H1 (cell line): ENCODE measurements around the gene MAP2K2. TPM values are rescaled to one million over a fixed set of nuclear protein-coding genes. Genes with fewer than 3 reads are reported as not detected.
A peak's percentile ranks its signal among the peaks of the same experiment; 100 is the strongest.

Experiments used
- BACH1 ChIP-seq: IDR thresholded peaks from 2 replicates; pipeline ENCODE4 v1.6.1; 2012; ENCODE audit warnings: low read length, improper control_type of control experiment
- CHD2 ChIP-seq: IDR thresholded peaks from 2 replicates; pipeline ENCODE4 v1.6.1; 2012; ENCODE audit warnings: low read length, improper control_type of control experiment
- GTF2F1 ChIP-seq: IDR thresholded peaks from 2 replicates; pipeline ENCODE4 v1.6.1; 2012; ENCODE audit warnings: low read depth, low read length, improper control_type of control experiment, borderline replicate concordance
- HDAC6 ChIP-seq: IDR thresholded peaks from one replicate; pipeline ENCODE4 v1.7.1; 2012; ENCODE audit warnings: low read depth, mild to moderate bottlenecking, inconsistent platforms, low read length, moderate library complexity
- KDM5A ChIP-seq: fragments of 200-600 bp; IDR thresholded peaks from 2 replicates; pipeline ENCODE4 v1.7.1; 2012; ENCODE audit warnings: mild to moderate bottlenecking, low read length, inconsistent platforms, mixed read lengths
- SIN3A ChIP-seq, 2 experiments: IDR thresholded peaks in 1 of 2; conservative IDR thresholded peaks in 1 of 2; 2 replicates each; pipeline ENCODE4 v1.6.1; 2011 to 2012; ENCODE audit warnings: low read length in 2 of 2, improper control_type of control experiment in 1 of 2, low read depth in 1 of 2, mild to moderate bottlenecking in 1 of 2
- SRF ChIP-seq: IDR thresholded peaks from 2 replicates; pipeline ENCODE4 v1.6.1; 2011; ENCODE audit warnings: mild to moderate bottlenecking, low read depth, low read length, moderate library complexity
- TAF1 ChIP-seq: IDR thresholded peaks from 2 replicates; pipeline ENCODE4 v1.6.1; 2011; ENCODE audit warnings: mild to moderate bottlenecking, low read depth, low read length
- polyA plus RNA-seq, 7 experiments: library from polyadenylated mRNA; depleted of rRNA in 3 of 7; stranded (reverse) in 5 of 7; unstranded in 2 of 7; fragments of >200 nt in 5 of 7; fragments of 200-250 nt in 2 of 7; gene quantifications; 1 replicate in 5 of 7; 2 replicates in 1 of 7; 4 replicates in 1 of 7; pipeline versions ENCODE4 v1.2.1 to v1.2.3, GENCODE V29; 2011 to 2013; ENCODE audit warnings: missing spikeins in 2 of 7, mixed read lengths in 2 of 7
- total RNA-seq: library from RNA; stranded (reverse); fragmentation: NEBNext Ultra II Directional; extraction: Animal tissue kit (Norgen Biotek cat#: 25700); gene quantifications from 2 replicates; pipeline ENCODE4 v1.2.1, GENCODE V29; 2021

Gene MAP2K2
- total and polyA plus RNA-seq, 2 of the 8 experiments (the other 6 are each of a cell fraction or from before 2014, with no cell fraction given): 111 to 162 TPM

DNA sequence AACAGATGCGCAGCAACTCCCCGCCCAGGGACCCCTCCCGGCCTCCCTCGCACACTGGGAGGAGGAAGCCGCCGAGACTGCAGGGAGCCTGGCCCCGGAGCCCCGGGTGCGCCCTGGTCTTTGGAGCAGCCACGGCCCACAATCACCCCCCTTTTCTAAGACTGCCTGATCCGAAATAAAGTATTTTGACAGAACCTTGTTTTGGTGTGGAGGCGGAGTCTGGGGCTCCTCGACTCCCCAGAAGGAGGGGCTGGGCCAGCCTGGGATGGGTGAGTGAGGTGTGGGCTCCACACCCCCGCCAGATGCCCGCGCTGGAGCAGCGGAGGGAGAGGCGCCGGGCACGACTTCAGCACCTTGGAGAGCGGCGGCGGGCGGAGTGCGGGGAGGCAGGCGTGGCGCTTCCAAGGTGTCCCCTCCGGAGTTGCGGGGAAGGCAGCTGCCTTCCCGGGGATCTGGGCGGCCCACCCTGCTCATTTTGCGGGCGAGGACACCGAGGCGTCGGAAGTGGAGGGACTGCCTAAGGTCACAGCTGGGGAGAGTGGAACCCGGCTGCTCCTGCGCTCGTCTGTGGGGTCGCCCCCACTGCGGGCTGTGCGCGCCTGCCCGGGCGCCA is 49.0 kb upstream of the MAP2K2 start (continued):
- TF ChIP-seq KDM5A: no peak
- no peak for TF ChIP-seq SRF
- TF ChIP-seq TAF1: no peak
- no peak for TF ChIP-seq CHD2
- TF ChIP-seq GTF2F1: no peak
- TF ChIP-seq HDAC6: no peak
- TF ChIP-seq SIN3A (conservative IDR thresholded peaks at IDR 0.05 in 1 of 2, IDR thresholded peaks at IDR 0.05 in 1 of 2; ENCODE audit: low read depth in 1 of 2, low read length in 2 of 2): peak; percentile 85 to 97; a peak in 3 of 4 replicates
- no peak for TF ChIP-seq BACH1
